OCI-M2 (cell line): Measurements from ENCODE around the gene OR5P2.
"Not testable (repeated sequence)": the region's sequence is repeated elsewhere in the genome, so short reads cannot be mapped to it uniquely, and the experiment has no call there.

Experiments used
- DNase-seq: peaks from one replicate; lab custom pipeline; 2025; ENCODE audit not compliant: unreplicated experiment; lab: John Stamatoyannopoulos, UW

The OR5P2 gene, protein sequence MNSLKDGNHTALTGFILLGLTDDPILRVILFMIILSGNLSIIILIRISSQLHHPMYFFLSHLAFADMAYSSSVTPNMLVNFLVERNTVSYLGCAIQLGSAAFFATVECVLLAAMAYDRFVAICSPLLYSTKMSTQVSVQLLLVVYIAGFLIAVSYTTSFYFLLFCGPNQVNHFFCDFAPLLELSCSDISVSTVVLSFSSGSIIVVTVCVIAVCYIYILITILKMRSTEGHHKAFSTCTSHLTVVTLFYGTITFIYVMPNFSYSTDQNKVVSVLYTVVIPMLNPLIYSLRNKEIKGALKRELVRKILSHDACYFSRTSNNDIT

DNA sequence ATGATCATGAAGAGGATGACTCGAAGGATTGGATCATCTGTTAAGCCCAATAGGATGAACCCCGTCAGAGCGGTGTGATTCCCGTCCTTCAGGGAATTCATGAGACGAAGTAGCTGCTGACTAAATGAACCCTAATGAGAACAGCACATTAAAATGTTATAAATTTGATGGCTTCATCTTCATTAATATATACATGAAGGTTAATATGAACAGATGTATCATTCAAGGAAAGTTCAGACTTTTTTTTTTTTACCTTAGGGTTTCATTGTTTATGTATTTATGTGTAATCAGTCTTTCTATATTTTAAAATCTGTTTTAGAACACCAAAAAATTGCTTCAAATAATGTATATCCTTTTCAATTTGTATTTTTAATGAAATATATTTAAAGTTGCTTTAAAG lies at the start of gene OR5P2:
Gene OR5P2 (minus strand): TSS at position 101 of the 400 bp plus-strand sequence. CDS start 0 bp downstream, at position 101.
- DNase-seq = no peak

DNA sequence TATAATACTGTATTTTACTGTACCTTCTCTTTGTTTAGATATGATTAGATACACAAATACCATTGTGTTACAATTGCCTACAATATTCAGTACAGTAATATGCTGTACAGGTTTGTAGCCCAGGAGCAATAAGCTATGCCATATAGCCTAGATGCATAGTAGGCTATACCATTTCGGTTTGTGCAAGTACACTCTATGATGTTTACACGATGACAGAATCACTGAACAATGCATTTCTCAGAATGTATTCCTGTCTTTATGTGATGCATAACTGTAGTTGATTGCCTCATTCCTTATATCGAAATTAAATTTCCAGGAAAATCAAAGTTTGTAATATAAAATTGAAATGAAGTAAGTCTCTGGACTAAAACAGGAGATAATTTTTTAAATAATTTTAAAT lies 49.3 kb upstream of the OR5P2 start:
- DNase-seq = no peak

DNA sequence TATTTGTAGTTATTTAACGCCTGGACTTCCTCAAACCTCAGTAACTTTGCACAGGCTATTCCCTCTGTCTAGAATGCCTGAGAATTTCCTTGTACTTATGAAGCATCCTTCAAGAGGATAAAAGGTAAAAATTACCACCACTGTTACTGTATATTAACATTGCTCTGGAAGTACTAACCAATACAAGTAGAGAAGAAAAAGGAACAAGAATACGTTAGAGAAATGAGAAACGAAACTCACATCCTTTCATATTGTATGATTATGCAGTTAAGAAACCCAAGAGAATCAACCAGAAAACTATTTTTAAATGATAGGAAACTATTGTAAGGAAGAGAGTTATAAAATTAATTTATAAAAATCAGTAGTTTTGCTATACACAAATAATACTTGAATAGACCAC lies 48.2 kb upstream of the OR5P2 start:
- DNase-seq = no peak

DNA sequence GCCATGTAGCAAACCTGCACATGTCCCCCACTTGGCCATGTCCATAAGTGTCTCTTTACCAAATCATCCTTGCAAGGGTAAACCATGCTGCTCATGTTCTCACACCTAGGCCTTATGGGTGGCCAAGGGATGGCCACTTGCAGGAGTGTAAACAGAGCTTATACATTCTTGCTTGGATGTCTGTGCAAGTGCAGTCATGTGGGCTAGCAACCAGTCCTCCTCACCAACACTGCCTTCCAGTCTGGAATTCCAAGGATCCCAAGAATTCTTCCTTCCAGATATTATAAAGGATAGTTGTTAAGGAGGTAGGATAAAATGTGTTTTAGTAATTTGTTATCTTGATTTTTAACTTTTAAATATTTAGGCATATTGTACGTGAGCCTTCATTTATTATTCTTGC lies 47.8 kb upstream of the OR5P2 start:
- no peak for DNase-seq

DNA sequence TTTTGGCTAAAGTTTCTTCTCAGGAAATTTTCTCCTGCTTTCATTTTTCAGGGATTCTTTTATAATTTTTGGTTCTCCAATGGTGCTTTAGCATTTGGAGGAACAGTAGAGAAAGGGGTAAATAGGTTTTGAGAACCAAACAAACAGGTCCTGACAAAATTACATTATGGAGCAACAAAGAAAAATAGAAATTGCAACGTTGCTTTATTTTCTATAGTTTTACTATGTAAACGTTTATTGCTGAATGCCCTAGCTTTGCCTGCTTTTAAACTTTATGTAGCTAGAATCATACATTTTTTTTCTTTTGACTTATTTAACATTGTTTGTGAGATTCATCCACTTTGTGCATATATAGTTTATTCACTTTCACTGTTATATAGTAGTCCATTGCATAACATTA lies 43.8 kb upstream of the OR5P2 start:
- no peak for DNase-seq

DNA sequence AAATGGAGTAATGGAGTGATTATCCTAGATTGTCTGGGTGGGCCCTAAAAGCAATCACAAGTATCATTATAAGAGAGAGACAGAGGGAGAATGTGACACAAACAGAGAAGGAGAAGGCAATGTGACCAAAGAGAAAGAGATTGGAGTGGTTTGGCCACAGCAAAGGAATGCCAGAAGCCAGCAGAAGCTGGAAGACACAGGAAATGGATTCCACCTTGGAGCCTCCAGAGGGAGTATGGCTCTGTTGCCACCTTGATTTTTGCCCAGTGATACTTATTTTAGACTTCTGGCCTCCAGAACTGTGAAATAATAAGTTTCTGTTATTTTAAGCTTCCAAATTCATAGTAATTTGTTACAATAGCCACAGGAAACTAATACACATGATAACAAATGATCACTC lies 36.8 kb upstream of the OR5P2 start:
- DNase-seq = no peak

DNA sequence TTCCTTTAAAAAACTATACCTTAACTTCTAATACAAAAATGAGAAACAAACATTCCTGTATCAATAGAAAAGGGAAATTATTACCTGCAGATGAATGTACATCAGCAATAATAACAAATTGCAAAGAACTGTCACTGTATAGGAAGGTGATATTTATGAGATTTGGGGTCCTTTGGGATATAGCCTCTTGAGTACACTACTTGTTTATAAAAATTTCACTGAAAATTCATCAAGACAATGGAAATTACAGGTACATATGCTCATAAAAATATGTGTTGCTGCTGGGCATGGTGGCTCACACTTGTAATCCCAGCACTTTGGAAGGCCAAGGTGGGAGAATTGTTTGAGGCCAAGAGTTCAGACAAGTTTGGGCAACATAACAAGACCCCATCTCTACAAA lies 34.0 kb upstream of the OR5P2 start, which contains the start of gene OR5P3:
Gene OR5P3 (minus strand): TSS at position 101 of the 400 bp plus-strand sequence.
- no peak for DNase-seq

DNA sequence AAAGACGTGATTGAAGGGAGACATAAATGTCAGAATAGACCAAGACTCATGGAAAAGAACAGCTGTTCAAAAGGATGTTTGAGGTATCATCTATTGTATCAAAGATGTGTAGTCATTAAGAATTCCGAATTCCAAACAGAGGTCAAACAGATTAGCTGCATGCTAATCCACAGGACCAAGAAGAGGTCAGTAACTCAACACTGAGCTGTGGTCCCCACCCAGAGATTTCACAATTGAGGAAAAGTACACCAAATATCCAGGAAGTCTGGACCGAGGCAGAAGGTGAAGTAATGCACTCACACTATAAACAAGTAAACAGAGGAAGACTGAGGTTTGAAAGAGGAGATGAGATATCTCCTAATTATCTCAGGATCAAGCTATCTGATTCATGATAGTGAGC lies 29.6 kb upstream of the OR5P2 start:
- no peak for DNase-seq

DNA sequence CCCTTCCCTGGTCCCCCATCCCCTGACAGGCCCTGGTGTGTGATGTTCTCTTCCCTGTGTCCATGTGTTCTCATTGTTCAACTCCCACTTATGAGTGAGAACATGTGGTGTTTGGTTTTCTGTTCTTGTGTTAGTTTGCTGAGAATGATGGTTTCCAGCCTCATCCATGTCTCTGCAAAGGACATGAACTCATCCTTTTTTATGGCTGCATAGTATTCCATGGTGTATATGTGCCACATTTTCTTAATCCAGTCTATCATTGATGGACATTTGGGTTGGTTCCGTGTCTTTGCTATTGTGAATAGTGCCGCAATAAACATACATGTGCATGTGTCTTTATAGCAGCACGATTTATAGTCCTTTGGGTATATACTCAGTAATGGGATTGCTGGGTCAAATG lies 23.7 kb upstream of the OR5P2 start:
- not testable (repeated sequence) for DNase-seq

DNA sequence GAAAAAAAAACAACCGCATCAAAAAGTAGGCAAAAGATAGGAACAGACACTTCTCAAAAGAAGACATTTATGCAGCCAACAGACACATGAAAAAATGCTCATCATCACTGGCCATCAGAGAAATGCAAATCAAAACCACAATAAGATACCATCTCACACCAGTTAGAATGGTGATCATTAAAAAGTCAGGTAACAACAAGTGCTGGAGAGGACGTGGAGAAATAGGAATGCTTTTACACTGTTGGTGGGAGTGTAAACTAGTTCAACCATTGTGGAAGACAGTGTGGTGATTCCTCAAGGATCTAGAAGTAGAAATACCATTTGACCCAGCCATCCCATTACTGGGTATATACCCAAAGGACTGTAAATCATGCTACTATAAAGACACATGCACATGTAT lies 18.2 kb upstream of the OR5P2 start:
- not testable (repeated sequence) for DNase-seq

DNA sequence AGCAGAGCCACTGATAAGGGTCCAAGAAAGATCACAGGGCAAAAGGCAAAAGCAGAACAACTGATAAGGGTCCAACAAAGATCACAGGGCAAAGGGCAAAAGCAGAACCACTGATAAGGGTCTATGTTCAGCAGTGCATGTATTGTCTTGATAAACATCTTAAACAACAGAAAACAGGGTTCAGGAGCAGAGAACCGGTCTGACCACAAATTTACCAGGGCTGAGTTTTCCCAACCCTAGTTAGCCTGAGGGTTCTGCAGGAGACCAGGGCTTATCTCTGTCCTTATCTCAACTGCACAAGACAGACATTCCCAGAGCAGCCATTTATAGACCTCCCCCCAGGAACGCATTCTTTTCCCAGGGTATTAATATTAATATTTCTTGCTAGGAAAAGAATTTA lies 13.6 kb upstream of the OR5P2 start:
- DNase-seq = not testable (repeated sequence)

DNA sequence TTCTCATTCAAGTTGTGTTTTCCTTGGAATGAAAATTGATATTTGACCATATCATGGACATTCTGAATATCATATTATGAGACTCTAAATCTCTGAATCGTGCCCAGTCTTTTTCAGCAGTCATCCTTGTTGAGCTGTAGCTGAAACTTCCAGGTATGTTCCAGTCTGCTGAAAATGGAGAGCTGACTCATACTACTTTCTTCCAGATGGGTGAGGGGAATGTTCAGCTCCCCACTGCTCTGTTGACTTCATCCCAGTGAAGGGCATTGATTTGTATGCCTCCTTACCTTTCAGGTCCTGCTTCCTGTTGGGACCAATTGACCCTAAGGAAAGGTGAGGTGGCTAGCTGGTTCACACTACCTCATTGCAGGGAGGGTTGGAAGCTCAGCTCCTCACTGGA lies 3.5 kb downstream of the OR5P2 start:
- DNase-seq = no peak

DNA sequence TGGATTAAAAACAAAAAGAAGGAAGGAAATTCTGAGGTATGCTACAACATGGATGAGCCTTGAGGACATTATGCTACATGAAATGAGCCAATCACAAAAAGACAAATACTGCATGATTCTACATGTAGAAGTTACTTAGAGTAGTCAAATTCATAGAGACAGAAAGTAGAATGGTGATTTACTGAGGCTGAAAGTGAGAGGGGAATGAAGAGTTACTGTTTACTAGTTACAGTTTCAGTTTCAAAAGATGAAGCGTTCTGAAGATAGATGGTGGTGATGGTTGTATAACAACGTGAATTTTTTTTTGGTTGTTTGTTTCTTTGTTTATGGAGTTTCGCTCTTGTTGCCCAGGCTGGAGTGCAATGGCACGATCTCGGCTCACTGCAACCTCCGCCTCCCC lies 9.5 kb downstream of the OR5P2 start:
- DNase-seq = no peak

DNA sequence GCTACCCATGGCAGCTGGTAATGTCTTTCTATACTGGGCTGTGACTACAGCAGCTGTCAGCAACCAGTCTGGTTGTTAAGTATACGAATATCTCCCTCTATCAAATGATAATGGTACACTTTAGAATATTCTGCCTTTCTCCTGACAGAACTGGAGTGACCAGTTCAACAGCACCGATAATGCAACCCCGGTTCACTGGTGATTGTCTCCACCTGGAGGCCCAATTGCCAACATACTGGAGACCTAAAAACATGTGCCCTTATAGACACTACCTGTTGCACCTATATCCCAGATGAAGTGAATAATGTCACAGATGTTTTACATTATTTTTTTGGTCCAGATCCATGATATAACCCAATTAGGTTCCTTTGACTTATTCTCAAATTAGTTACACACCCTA lies 21.1 kb downstream of the OR5P2 start:
- DNase-seq = no peak

DNA sequence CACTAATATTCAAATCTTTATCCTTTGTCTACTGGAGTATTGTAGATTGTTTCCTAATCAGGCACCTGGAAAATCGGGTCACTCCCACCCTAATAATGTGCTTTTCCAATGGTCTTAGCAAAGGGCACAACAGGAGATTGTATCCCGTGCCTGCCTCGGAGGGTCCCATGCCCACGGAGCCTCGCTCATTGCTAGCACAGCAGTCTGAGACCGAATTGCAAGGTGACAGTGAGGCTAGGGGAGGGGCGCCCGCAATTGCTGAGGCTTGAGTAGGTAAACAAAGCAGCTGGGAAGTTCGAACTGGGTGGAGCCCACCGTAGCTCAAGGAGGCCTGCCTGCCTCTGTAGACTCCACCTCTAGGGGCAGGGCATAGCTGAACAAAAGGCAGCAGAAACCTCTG lies 32.4 kb downstream of the OR5P2 start:
- DNase-seq = not testable (repeated sequence)

DNA sequence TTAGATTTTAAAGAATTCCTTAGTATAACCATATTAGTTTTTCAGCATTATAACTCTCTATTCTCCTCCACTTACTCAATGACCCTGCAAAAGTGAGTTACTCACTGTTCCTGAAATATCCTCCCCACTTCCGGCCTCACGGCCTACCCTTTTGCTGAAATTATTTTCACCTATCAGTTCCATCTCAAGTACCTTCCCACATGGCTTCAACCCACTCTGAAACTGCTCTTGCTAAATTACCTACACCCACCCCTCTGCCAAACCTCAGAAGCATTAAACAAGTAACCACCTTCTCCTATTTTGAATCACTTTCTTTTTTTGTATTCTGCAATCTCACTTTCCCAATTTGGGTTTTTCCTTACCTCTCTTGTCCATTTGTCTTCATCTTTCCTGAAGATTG lies 37.7 kb downstream of the OR5P2 start:
- DNase-seq = no peak

DNA sequence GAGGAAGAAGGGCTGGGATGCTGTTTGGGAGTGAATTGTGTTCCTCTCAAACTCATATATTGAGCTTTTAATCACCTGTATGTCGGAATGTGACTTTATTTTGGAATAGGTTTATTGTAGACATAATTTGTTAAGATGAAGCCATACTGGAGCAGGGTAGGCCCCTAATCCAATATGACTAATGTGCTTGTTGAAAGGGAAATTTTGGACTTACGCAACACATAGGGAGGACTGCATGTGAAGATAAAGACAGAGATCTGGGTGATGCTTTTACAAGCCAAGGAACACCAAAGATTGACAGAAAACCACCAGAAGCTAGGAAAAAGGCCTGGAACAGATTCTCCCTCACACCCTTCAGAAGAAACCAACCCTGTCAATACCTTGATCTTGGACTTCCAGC lies 47.3 kb downstream of the OR5P2 start:
- DNase-seq = no peak
